Lung (tissue), 12 donors: ENCODE data around the gene SFMBT1. TPM values are rescaled to one million over a fixed set of nuclear protein-coding genes. Genes with fewer than 3 reads are reported as not detected.

Experiments used
- ATAC-seq: fragments of 200-7000 bp; cut with Tn5 transposase; one replicate; pipeline ENCODE4 v1.9.1; 2020; ENCODE audit warnings: moderate number of reproducible peaks; ENCODE audit not compliant: insufficient read depth, low FRiP score
- DNase-seq, 3 donors: peaks; one replicate each; pipeline ENCODE4 v3.0.0-alpha.2; 2013 to 2017
- H3K27ac ChIP-seq, 2 donors: one replicate each; pipeline ENCODE4 v1.5.1; 2013; ENCODE audit warnings: mild to moderate bottlenecking in 2 of 2, moderate library complexity in 2 of 2, control low read depth in 1 of 2, inconsistent platforms in 1 of 2, low read depth in 1 of 2, low read length in 1 of 2
- H3K27me3 ChIP-seq, 3 donors: one replicate each; pipeline ENCODE4 v1.5.1; 2013; ENCODE audit warnings: low read length in 2 of 3; ENCODE audit not compliant: control insufficient read depth in 3 of 3, insufficient read depth in 3 of 3
- H3K36me3 ChIP-seq, 4 donors: one replicate each; pipeline ENCODE4 v1.5.1; 2013; ENCODE audit warnings: low read length in 4 of 4, mild to moderate bottlenecking in 1 of 4, moderate library complexity in 1 of 4; ENCODE audit not compliant: control insufficient read depth in 4 of 4, insufficient read depth in 4 of 4
- H3K4me1 ChIP-seq, 5 donors: one replicate each; pipeline ENCODE4 v1.5.1; 2013; ENCODE audit warnings: low read length in 5 of 5, mild to moderate bottlenecking in 2 of 5, moderate library complexity in 1 of 5; ENCODE audit not compliant: control insufficient read depth in 5 of 5, insufficient read depth in 5 of 5
- H3K4me3 ChIP-seq: one replicate; pipeline ENCODE4 v1.5.1; 2013; ENCODE audit warnings: mild to moderate bottlenecking, control low read depth, moderate library complexity
- H3K9ac ChIP-seq, 2 donors: one replicate each; pipeline ENCODE4 v1.5.1; 2013; ENCODE audit warnings: low read length in 2 of 2, control low read depth in 1 of 2; ENCODE audit not compliant: insufficient read depth in 1 of 2
- H3K9me3 ChIP-seq, 4 donors: one replicate each; pipeline ENCODE4 v1.5.1; 2013; ENCODE audit warnings: low read length in 3 of 4, mild to moderate bottlenecking in 1 of 4, moderate library complexity in 1 of 4; ENCODE audit not compliant: control insufficient read depth in 4 of 4, insufficient read depth in 3 of 4
- WGBS, 2 donors: extraction: QIAGEN DNeasy Blood & Tissue Kit; methylation state at CpG; one replicate each; pipeline ENCODE4 v1.1.7; 2013; 5-methylcytosine and 5-hydroxymethylcytosine counted together
- polyA plus RNA-seq, 2 donors: library from polyadenylated mRNA; stranded (reverse); fragments of 200-250 nt; gene quantifications; one replicate each; pipeline ENCODE4 v1.2.1, GENCODE V29; 2013
- total RNA-seq, 2 donors: library from RNA; depleted of rRNA in 1 of 2; stranded (reverse); fragments of >200 nt in 1 of 2; gene quantifications; one replicate each; pipeline ENCODE4 v1.2.1, GENCODE V29; 2014 to 2021
- TF ChIP-seq, protein P1 (sequence below): IDR thresholded peaks from 2 replicates; pipeline ENCODE4 v1.5.1; 2012; ENCODE audit warnings: mild to moderate bottlenecking; ENCODE audit errors: control extremely low read depth, extremely low read depth
- donor health status: control.
- donor health status: control.
- donor health status: Bipolar disorder and iron deficiency.
- donor health status: healthy.
- donor health status: DM: yes; HTN: yes; CAD: no.

SFMBT1 gene
- total and polyA plus RNA-seq, 4 donors: 3.4 to 19.2 (median 9.7) TPM

DNA sequence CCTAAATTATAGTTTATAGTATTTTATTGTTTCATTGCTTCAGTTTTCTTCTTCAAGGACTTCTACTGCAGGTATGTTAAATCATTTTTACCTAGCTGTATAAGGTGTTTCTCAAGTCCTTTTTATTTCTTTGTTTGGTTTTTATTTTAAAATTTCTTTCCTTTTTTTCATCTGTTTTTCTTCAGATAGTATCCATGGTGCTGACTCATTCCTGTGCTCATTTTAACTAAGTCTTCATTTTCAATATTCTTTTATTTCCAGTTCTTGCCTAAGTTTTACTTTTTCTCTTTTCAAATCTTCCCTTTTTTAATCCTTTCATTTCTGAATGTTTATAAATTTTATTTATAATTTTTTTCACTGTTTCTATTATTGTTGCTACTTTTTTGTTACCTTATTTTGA is 106.3 kb downstream of the SFMBT1 start:
- no peaks in the 10 kb centered on the region for H3K4me1 ChIP-seq
- TF ChIP-seq, protein P1, sequence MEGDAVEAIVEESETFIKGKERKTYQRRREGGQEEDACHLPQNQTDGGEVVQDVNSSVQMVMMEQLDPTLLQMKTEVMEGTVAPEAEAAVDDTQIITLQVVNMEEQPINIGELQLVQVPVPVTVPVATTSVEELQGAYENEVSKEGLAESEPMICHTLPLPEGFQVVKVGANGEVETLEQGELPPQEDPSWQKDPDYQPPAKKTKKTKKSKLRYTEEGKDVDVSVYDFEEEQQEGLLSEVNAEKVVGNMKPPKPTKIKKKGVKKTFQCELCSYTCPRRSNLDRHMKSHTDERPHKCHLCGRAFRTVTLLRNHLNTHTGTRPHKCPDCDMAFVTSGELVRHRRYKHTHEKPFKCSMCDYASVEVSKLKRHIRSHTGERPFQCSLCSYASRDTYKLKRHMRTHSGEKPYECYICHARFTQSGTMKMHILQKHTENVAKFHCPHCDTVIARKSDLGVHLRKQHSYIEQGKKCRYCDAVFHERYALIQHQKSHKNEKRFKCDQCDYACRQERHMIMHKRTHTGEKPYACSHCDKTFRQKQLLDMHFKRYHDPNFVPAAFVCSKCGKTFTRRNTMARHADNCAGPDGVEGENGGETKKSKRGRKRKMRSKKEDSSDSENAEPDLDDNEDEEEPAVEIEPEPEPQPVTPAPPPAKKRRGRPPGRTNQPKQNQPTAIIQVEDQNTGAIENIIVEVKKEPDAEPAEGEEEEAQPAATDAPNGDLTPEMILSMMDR: no peak
- H3K4me3 ChIP-seq: no peak overlapping the region
- H3K36me3 ChIP-seq: peaks cover 0 to 2% (median 0%) of the 10 kb centered on the region in 4 donors
- no peaks in the 10 kb centered on the region for H3K9me3 ChIP-seq
- DNase-seq (no peak), ATAC-seq (no peak)
- no peak overlapping the region for H3K9ac ChIP-seq
- H3K27me3 ChIP-seq: no peaks in the 10 kb centered on the region
- H3K27ac ChIP-seq: no peak overlapping the region

DNA sequence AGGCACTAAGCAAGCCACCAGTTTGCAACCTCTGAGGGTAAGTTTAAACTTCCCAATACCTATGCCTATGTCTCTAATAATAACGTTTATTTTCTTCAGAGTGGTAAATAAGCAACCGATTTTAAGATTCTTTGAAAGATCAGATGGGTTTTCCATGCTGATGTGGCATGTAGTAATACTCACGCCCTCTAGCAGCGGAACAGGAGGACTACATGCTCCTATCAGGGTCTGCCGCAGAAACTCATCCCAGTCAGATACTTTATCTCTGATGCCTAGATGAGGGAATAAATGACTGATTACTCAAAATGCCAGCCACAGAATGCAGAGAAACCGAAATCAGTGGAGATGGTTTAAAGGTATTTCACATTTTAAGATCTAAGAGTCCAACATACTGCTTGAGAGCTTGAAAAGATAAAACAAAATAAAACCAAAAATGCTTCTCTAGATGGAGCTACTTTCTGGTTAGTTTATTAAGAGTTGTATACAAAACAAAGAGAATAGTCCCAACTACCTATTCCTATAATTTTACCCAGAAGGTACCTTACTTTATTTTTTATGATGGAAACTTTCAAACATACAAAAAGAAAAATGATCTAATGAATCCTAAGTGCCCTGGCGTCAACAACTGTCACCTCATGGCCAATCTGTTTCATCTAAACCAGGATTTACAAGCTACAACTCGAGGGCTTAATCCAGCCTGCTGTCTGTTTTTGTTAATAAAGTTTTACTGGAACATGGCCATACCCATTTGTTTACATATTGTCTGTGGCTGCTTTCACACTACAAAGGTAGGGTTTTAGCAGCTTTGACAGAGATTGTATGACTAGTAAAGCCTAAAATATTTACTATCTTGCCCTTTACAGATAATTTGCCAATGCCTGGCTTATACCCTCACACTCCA is 111.0 kb downstream of the SFMBT1 start:
- Histone ChIP-seq H3K27me3 (no peaks in the 10 kb centered on the region), H3K4me1 (no peaks in the 10 kb centered on the region), H3K4me3 (no peak overlapping the region), H3K9me3 (no peaks in the 10 kb centered on the region), H3K27ac (no peak overlapping the region), H3K36me3 (peaks cover 0 to 6% (median 4%) of the 10 kb centered on the region in 4 donors), H3K9ac (no peak overlapping the region)
- 19 to 20% methylated on average over 8 of the region's 8 CpGs for WGBS, 2 donors
- TF ChIP-seq, protein P1: peak; percentile 58
- peak; percentile 30 to 65 (median 55) for DNase-seq
- ATAC-seq: peak; percentile 83

DNA sequence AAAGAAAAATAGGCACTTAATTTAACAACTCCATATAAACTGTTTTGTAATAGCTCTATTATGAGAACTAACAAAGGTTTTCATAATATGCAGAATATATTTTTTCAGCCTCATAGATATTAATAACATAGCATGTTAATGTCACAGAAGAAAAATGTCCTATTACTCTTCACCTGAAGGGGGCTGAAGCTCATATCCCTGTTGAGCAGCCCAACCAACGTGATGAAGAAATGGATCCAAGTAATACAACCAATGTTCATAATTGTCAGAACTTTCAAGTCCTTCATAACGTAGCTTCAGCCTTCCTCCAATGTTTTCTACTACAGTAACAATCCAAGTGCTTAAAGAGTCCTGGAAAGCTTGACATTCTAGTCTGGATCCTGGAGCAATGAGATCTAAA is 114.0 kb downstream of the SFMBT1 start:
- WGBS, 2 donors: 84 to 89% methylated on average over 2 of the region's 2 CpGs
- ATAC-seq (no peak), DNase-seq (no peak)
- Histone ChIP-seq H3K27me3 (no peaks in the 10 kb centered on the region), H3K9me3 (no peaks in the 10 kb centered on the region), H3K4me3 (no peak overlapping the region), H3K9ac (no peak overlapping the region), H3K36me3 (peaks cover 0 to 7% (median 5%) of the 10 kb centered on the region in 4 donors), H3K4me1 (no peaks in the 10 kb centered on the region), H3K27ac (no peak overlapping the region)
- TF ChIP-seq, protein P1: no peak
